ENCODE data around the gene RAB11B. TPM values are rescaled to one million over a fixed set of nuclear protein-coding genes. Genes with fewer than 3 reads are reported as not detected.

Gene RAB11B
- total RNA-seq, 1 donor from 2014 or later = 101 TPM

DNA sequence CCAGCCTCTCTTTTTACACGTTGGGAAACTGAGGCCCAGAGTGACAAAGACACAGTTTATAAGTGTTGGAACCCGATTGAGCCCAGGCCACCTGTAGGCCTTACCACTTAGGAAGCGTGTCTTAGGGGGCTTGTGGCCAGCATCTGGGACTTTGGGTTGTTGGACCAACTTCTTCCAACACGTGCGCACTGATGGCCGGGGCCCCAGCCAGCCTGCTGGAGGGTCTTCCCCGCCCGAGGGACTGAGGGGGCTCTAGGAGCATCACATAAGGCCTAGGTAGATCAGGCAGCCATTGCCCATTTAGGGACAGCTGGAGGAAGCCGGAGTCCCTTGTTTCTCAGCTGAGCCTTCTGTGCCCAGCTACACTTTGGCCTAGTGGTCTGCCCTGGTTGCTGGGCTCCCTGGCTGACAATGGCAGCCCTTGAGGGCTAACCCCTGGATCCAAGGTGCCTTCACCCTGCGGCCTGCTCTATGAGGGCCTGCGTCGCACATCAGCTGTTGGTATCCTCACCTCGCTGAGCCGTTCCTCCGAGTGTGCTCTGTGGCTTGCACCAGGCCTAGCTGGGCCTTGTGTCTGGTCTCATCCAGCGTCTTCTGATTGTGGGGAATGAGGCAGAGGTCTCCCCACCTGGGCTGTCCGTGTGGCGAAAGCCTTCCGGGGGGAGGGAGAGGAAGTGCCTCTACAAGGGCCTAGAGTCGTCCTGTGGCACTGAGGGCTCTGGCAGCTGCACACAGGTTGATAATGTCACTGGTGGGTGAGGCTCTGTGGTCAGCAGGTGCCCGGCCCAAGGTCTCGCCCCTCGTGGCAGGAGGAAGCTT lies 1.2 kb downstream of the RAB11B start:
- ATAC-seq (no peak), DNase-seq (peak; percentile 53)
- Histone ChIP-seq H3K4me1 (peaks cover 66% of the 10 kb centered on the region), H3K4me3 (peak overlapping the region; percentile 90), H3K9me3 (no peaks in the 10 kb centered on the region), H3K27me3 (ENCODE audit: low read depth) (no peaks in the 10 kb centered on the region), H3K27ac (peak overlapping the region; percentile 73), H3K36me3 (no peaks in the 10 kb centered on the region)
- intact Hi-C loops (cut with DNase I) = no loop called here
- no peak for TF ChIP-seq CTCF (IDR thresholded peaks at IDR 0.05)

- Histone ChIP-seq H3K27ac (peak overlapping the region; percentile 73), H3K4me1 (peaks cover 73% of the 10 kb centered on the region), H3K27me3 (ENCODE audit: low read depth) (no peaks in the 10 kb centered on the region), H3K9me3 (no peaks in the 10 kb centered on the region), H3K4me3 (peak overlapping the region; percentile 90), H3K36me3 (no peaks in the 10 kb centered on the region)
- DNase-seq (peak; percentile 48), ATAC-seq (peak in 1 of 2 donors; percentile 0)
- intact Hi-C loops (cut with DNase I) = no loop called here
- TF ChIP-seq CTCF (IDR thresholded peaks at IDR 0.05) = no peak
These were observed 1.9 kb downstream of the RAB11B start for GRCh38 chr19:8392017-8392591.

GRCh38 chr19:8393192-8393870 lies 3.2 kb downstream of the RAB11B start:
- peaks cover 81% of the 10 kb centered on the region for H3K4me1 ChIP-seq
- TF ChIP-seq CTCF (IDR thresholded peaks at IDR 0.05) = no peak
- ATAC-seq = no peak
- no peaks in the 10 kb centered on the region for H3K36me3 ChIP-seq
- peak overlapping the region; percentile 73 for H3K27ac ChIP-seq
- H3K9me3 ChIP-seq = no peaks in the 10 kb centered on the region
- H3K4me3 ChIP-seq = no peak overlapping the region
- H3K27me3 ChIP-seq (ENCODE audit: low read depth) = no peaks in the 10 kb centered on the region
- peak; percentile 37 for DNase-seq
- intact Hi-C loops (cut with DNase I) = no loop called here

DNA sequence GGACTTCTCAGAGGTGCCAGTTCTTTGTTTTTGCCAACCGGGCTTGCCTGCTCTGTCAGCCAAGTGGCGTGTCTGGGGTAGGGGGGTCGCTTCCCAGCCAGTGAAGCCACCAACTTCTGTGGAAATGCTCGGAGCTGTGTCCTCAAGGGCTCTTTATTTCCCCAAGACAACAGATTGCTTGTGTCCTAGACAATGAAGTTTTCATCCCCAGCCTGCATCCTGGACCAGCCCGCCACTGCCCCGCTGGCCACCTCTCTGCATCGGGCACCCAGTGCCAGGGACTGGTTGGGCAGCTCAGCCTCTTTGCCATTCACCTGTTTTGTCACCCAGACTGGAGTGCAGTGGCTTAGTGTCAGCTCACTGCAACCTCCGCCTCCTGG lies 3.7 kb downstream of the RAB11B start:
- intact Hi-C loops (cut with DNase I) = no loop called here
- no peak for ATAC-seq
- TF ChIP-seq CTCF (IDR thresholded peaks at IDR 0.05) = no peak

GRCh38 chr19:8395621-8396082 lies 5.5 kb downstream of the RAB11B start:
- TF ChIP-seq CTCF (IDR thresholded peaks at IDR 0.05) = no peak
- intact Hi-C loops (cut with DNase I) = no loop called here
- H3K9me3 ChIP-seq = no peaks in the 10 kb centered on the region
- no peak for ATAC-seq
- H3K4me1 ChIP-seq = peaks cover 72% of the 10 kb centered on the region
- H3K27ac ChIP-seq = peak overlapping the region; percentile 73
- H3K27me3 ChIP-seq (ENCODE audit: low read depth) = no peaks in the 10 kb centered on the region
- peaks cover 17% of the 10 kb centered on the region for H3K36me3 ChIP-seq
- no peak for DNase-seq
- H3K4me3 ChIP-seq = no peak overlapping the region

More for the DNA sequence above, 3.7 kb downstream of the RAB11B start:
- H3K36me3 ChIP-seq = no peaks in the 10 kb centered on the region
- H3K4me1 ChIP-seq = peaks cover 81% of the 10 kb centered on the region
- no peaks in the 10 kb centered on the region for H3K9me3 ChIP-seq
- DNase-seq = no peak
- H3K27ac ChIP-seq = peak overlapping the region; percentile 73
- H3K27me3 ChIP-seq (ENCODE audit: low read depth) = no peaks in the 10 kb centered on the region
- H3K4me3 ChIP-seq = no peak overlapping the region
